GM12892 (cell line): ENCODE results near the gene R3HDM1.
"Not testable (repeated sequence)": the region's sequence is repeated elsewhere in the genome, so short reads cannot be mapped to it uniquely, and the experiment has no call there.

Experiments
- DNase-seq: peaks from one replicate; pipeline ENCODE4 v3.0.0; 2011; ENCODE audit not compliant: insufficient read length
- FAIRE-seq: peaks from 2 replicates; lab custom pipeline; 2011; peaks lifted over from hg19 to GRCh38; lab: Jason Lieb, UNC
- POLR2A ChIP-seq: IDR thresholded peaks from 2 replicates; pipeline ENCODE4 v1.6.1; 2011; ENCODE audit warnings: low read depth, low read length, control low read depth
- POLR2AphosphoS5 ChIP-seq: IDR thresholded peaks from 2 replicates; pipeline ENCODE4 v1.6.1; 2011; ENCODE audit warnings: low read depth, low read length, control low read depth
- TAF1 ChIP-seq: IDR thresholded peaks from 2 replicates; pipeline ENCODE4 v1.6.1; 2011; ENCODE audit warnings: low read depth, mild to moderate bottlenecking, control low read depth, low read length, borderline replicate concordance

The R3HDM1 gene

DNA sequence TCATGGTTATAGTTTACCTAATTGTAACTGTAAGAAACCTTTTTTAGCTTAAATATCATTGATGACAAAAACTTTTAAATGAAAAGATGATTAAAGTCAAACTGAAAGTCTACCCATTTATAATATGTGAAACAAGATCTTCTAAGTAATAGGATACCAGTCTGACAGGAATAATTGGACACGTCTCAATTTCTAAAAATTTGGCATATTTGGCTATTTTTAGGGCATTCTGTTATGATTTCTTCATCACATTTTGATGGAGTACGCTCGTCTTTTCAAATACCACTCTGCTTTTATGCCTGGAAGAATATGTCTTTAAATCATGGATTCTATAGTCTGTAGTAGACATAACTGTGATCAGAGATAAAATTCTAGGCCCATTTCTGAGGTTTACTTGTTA is 1.3 kb downstream of the R3HDM1 start:
- DNase-seq = no peak
- no peak for FAIRE-seq
- TF ChIP-seq POLR2A (no peak), TAF1 (no peak), POLR2AphosphoS5 (no peak)

DNA sequence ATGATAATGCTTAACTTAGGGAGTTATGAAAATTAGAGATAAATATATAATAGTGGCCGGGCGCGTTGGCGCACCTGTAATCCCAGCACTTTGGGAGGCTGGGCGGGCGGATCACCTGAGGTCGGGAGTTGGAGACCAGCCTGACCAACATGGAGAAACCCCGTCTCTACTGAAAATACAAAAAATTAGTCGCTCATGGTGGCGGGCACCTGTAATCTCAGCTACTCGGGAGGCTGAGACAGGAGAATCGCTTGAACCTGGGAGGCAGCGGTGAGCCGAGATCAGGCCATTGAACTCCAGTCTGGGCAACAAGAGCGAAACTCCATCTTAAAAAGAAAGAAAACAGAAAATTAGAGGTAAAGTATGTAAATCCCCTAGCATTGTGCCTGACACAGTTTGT is 2.3 kb downstream of the R3HDM1 start:
- not testable (repeated sequence) for DNase-seq, FAIRE-seq

DNA sequence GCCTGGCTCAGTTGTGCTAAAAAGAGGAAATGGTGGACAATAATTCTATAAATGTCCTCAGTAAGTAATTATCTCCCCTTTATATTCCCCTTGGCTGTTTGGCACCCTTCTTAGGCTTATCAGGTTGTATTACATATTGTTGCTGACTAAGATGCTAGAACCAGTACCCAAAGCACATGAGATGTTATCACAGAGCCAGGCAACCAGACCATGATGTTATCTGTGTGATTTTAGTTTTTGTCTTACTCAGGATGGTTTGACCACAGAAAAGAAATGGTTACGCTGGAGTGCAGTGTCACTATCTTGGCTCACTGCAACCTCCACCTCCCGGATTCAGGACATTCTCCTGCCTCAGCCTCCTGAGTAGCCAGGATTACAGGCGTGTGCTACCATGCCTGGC is 15.2 kb downstream of the R3HDM1 start:
- FAIRE-seq = peak; percentile 42
- no peak for TF ChIP-seq TAF1

DNA sequence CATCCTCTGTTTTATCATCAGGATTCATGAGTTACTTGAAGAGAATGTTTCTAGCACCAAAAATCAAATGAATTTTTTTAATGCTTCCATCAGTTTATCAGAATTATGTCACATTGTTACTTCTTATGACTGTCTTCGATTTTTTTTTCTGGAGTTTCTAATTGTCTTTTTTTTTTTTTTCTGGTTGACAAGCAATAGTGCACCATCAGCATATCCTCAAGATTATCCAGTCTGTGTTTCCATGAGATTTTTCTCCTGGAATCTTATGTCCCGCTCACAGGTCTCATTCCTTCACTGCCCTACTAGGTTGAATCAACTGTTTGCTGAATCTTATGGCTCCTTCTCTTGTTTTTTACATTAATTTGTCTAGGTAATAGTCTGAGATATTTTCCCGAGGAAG is 16.0 kb downstream of the R3HDM1 start:
- no peak for FAIRE-seq
- no peak for TF ChIP-seq TAF1
- TF ChIP-seq POLR2AphosphoS5 = no peak
- TF ChIP-seq POLR2A = no peak

More for the DNA sequence above, 15.2 kb downstream of the R3HDM1 start:
- DNase-seq = no peak

DNA sequence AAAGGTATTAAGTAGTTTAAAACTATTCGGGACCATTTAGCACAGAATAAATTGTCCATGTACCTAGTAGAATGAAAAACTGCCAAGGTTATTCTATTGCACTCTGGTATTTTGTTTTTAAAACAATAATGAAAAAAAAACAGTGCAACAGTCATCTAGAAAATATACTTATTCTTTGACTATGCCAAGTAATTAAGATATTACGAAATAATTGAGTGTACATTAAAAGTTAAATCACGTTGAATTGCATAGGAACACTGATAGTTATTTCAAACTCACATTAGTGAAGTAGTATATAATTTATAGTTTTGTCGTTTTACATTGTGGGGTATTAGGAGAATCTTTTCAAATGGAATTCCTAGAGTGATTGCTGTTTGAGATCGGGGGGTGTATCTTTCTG is 20.1 kb downstream of the R3HDM1 start:
- no peak for DNase-seq
- no peak for TF ChIP-seq POLR2A
- no peak for TF ChIP-seq POLR2AphosphoS5
- no peak for TF ChIP-seq TAF1
- no peak for FAIRE-seq

More for the DNA sequence above, 16.0 kb downstream of the R3HDM1 start:
- no peak for DNase-seq

DNA sequence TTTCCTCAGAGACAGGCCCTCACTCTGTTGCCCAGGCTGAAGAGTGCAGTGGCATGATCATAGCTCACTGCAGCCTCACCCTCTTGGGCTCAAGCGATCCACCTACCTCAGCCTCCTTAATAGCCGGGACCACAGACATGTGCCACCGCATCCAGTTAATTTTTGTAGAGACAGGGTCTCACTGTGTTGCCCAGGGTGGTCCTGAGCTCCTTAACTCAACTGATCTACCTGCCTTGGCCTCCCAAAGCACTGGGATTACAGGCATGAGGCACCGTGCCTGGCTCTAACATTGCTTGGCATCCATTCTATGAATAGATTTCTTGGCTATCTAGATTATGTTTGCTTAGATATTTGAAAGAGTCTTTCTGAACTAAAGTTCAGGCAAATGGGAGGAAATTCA is 21.6 kb downstream of the R3HDM1 start:
- DNase-seq = no peak

DNA sequence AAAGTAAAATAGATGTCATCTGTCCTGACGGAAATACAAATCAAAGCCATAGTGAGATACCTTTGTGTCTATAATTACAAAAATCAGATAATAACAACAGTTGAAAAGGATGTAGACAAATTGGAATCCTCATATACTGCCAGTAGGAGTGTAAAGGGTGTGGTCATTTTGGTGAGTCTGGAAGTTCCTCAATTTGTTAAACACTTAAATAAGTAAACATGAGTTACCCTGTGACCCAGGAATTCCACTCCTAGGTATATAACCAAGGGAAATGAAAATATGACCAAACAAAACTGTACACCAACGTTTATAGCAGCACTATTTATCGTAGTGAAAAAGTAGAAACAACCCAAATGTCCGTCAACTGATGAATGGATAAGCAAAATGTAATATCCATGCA is 24.0 kb downstream of the R3HDM1 start:
- TF ChIP-seq POLR2A (no peak), TAF1 (no peak), POLR2AphosphoS5 (no peak)
- DNase-seq (no peak), FAIRE-seq (no peak)

More for the DNA sequence above, 21.6 kb downstream of the R3HDM1 start:
- FAIRE-seq = no peak
- TF ChIP-seq POLR2AphosphoS5 (no peak), POLR2A (no peak)

DNA sequence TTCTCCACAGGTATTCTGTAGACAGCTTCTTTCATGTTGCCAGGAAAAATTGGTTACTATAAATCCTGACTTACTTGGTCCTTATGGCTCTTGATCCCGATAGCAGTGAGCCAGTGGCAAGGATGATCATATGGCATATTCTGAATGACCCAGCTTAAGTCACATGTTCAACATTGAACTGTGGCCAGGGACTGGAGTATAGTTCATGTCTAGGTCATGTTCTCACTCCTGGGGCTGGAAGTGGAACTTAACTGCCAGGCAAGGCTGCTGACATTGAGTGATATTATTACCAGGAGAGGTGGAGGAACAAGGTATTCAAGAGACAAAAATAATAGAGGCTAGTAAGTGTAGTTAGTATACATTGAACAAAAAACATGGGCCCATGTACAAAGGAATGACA is 26.2 kb downstream of the R3HDM1 start:
- DNase-seq (no peak), FAIRE-seq (no peak)
- TF ChIP-seq TAF1 = no peak
- TF ChIP-seq POLR2A = no peak
- TF ChIP-seq POLR2AphosphoS5 = no peak

DNA sequence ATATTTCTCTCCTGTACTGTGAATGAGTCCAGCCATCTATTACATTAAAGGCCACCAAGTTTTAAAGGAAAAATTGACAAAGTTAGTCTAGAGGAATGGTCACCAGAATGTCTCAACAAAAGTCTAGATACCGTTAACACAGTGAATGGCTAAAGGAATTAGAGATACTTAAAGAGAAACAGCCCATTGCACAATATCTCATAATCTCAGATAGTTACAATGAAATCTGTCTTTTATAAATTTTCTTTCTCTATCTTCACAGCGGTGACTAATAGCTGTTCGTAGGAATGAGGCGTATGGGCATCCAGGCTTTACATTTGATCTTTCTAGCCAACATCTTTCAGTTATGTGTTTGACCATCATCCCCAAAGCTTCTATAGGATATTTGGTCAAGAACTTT is 30.6 kb downstream of the R3HDM1 start:
- FAIRE-seq (no peak), DNase-seq (no peak)
- TF ChIP-seq TAF1 (no peak), POLR2AphosphoS5 (no peak), POLR2A (no peak)

DNA sequence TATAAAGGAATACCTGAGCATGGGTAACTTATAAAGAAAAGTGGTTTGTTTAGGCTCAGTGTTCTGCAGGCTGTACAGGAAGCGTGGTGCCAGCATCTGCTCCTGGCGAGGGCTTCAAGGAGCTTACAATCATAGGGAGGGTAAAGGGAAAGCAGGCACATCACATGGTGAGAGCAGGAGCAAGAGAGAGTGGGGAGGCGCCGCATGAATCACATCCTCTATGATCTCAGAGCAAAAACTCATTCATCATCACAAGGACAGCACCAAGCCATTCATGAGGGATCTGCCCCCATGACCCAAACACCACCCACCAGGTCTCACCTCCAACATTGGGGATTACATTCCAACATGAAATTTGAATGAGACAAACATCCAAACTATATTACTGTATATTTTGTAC is 32.5 kb downstream of the R3HDM1 start:
- FAIRE-seq = no peak
- DNase-seq = no peak
- TF ChIP-seq POLR2AphosphoS5 (no peak), TAF1 (no peak), POLR2A (no peak)

DNA sequence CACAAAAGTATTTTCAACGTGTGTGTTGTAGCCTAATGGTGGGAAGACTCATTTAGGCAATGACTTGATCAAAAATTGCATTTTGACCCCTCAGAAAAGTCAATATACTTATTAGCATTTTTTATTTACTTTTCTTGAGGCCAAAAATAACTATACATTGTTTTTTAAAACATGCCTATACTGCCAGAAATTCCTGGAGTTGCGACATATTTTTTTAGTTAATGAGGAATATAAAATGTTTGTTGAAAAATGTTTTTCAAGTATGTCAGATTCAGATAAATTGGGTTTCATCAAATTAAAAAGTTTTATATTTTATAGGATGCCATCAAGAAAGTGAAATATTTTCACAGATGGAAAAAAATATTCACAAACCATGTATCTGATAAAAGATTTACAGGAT is 39.6 kb downstream of the R3HDM1 start:
- DNase-seq (no peak), FAIRE-seq (no peak)
- TF ChIP-seq POLR2AphosphoS5 = no peak
- no peak for TF ChIP-seq TAF1
- no peak for TF ChIP-seq POLR2A

DNA sequence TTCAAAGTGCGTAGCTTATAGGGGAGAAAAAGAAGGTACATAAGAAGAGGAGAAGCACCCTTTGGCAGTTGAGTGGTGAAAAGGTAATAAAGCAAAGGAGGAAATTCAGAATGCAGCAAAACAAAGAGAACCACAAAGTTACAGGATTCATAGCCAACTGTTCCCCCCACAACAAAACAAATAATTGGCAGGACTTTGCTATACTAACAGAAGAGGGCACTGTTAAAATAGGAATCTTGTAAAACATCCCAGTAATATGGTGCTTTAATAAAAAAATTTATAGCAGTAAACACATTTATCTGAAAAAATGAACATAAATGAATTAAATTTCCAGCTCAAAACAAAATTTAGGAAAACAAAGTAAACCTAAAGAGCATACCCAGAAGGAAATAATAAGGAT is 42.3 kb downstream of the R3HDM1 start:
- DNase-seq (no peak), FAIRE-seq (no peak)
- no peak for TF ChIP-seq TAF1
- no peak for TF ChIP-seq POLR2AphosphoS5
- no peak for TF ChIP-seq POLR2A

DNA sequence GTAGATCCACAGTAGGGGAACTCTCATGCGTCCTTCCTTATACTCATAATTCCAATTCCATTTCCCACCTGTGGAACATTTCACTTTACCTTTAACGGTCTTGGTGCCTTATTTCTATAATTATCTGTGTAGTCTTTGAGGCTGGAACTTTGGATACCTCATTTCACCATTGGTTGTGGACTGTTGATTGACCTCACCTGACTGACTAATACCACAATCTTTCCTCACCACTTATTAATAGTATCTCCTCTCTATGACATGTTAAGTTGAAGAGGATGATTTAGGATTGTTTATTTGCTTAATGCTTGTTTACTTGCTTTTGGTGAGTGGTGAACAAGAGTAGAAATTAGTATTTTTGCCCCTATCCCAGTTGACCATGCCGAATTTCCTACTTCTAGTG is 50.0 kb downstream of the R3HDM1 start:
- FAIRE-seq = no peak
- TF ChIP-seq POLR2A = no peak
- no peak for TF ChIP-seq TAF1
- TF ChIP-seq POLR2AphosphoS5 = no peak
- DNase-seq = no peak

DNA sequence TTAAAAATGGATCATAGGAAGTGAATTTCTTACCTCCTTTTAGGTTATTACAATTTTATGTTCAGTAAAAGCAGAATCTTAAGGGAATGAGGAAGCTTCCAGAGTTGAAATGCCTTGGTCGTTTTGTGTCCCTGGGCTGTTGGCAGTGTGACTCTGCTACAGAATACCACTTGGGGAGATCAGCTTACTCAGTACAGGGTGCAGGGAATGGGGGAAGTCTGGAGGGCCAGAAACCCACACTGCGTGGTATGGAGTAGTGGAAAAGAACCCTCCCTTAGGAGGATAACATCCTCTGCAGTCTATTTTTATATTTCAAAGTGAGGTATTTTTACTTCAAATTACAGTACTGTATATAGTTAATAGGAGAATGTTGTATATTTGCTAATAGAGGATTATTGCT is 51.1 kb downstream of the R3HDM1 start:
- DNase-seq = no peak

More for the DNA sequence above, 51.1 kb downstream of the R3HDM1 start:
- FAIRE-seq = no peak
- TF ChIP-seq TAF1 (no peak), POLR2A (no peak), POLR2AphosphoS5 (no peak)
